HG02870 (cell line): ENCODE data around the gene DUSP22.
A peak's percentile ranks its signal among the peaks of the same experiment; 100 is the strongest.

Experiments
- ATAC-seq: cut with Tn5 transposase; IDR thresholded peaks from one replicate; pipeline ENCODE4 v1.9.1; 2021; ENCODE audit warnings: mild to moderate bottlenecking, moderate library complexity; ENCODE audit not compliant: unreplicated experiment

The DUSP22 gene

GRCh38 chr6:348860-349396 is 56.6 kb downstream of the DUSP22 start:
- ATAC-seq = no peak

- ATAC-seq = no peak
These were observed 57.2 kb downstream of the DUSP22 start for GRCh38 chr6:349491-349921.

- no peak for ATAC-seq
These were observed 58.1 kb downstream of the DUSP22 start for GRCh38 chr6:350371-350770.

- ATAC-seq = no peak
These were observed 59.0 kb downstream of the DUSP22 start for GRCh38 chr6:351011-351866.

- no peak for ATAC-seq
These were observed 59.6 kb downstream of the DUSP22 start for GRCh38 chr6:351867-352289.

- no peak for ATAC-seq
These were observed 60.2 kb downstream of the DUSP22 start for GRCh38 chr6:352474-352873.

GRCh38 chr6:352896-353470 is 60.7 kb downstream of the DUSP22 start:
- ATAC-seq = no peak

GRCh38 chr6:353642-354614 is 61.6 kb downstream of the DUSP22 start:
- ATAC-seq = no peak

- ATAC-seq = no peak
These were observed 62.5 kb downstream of the DUSP22 start for GRCh38 chr6:354631-355280.

GRCh38 chr6:355373-356208 is 63.3 kb downstream of the DUSP22 start:
- peak; percentile 54 for ATAC-seq

GRCh38 chr6:356828-357251 is 64.6 kb downstream of the DUSP22 start:
- ATAC-seq = peak; percentile 47

GRCh38 chr6:357261-357790 is 65.0 kb downstream of the DUSP22 start:
- ATAC-seq = no peak

GRCh38 chr6:357791-358341 is 65.6 kb downstream of the DUSP22 start:
- ATAC-seq = no peak

GRCh38 chr6:358432-358831 is 66.1 kb downstream of the DUSP22 start:
- ATAC-seq = no peak

GRCh38 chr6:358847-359246 is 66.6 kb downstream of the DUSP22 start:
- ATAC-seq = no peak

GRCh38 chr6:359261-360035 is 67.2 kb downstream of the DUSP22 start:
- no peak for ATAC-seq

GRCh38 chr6:360349-360748 is 68.1 kb downstream of the DUSP22 start:
- no peak for ATAC-seq

GRCh38 chr6:360764-361373 is 68.6 kb downstream of the DUSP22 start:
- no peak for ATAC-seq
